NK-92 treated with Interleukin-12 subunit alpha and Interleukin-12 subunit beta, amount 100 ng/mL, for 24 hours (cell line): Measurements from ENCODE around the gene SIGLEC15.
"Not testable (repeated sequence)": the region's sequence is repeated elsewhere in the genome, so short reads cannot be mapped to it uniquely, and the experiment has no call there.

Experiments used
- DNase-seq: peaks from one replicate; lab custom pipeline; 2025; lab: John Stamatoyannopoulos, UW

The SIGLEC15 gene

DNA sequence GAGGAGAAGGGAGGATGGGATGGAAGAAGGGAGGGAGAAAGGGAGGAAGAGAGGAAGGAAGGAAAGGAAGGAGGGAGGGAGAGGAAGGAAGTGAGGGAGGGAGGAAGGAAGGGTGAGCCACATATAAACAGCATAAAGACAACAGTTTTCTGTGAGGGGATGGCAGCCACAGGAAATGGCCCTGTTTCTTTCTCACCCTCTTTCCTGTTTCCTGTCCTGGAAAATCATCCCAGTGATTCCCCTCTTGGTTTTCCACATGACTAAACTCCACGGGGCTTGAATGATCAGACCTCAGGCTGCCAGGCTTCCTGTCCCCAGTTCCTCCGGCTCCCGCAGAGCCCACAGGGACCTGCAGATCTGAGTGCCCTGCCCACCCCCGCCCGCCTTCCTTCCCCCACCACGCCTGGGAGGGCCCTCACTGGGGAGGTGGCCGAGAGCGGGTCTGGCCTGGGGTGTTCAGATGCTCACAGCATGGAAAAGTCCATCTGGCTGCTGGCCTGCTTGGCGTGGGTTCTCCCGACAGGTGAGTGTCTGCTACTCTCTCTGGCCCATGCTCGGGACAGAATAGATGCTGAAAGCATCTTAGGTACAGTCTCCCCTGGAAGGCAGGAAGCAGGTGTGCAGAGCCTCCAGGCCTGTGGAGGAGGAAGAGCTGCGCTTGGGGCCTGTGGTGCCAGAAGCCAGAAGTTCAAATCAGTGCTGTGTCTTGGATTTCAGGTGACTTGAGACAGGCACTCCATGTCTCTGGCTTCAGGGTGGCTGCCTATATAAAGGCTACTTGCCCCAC lies at the start of gene SIGLEC15:
TSS of gene SIGLEC15 (plus strand) at position 418 of the 787 bp plus-strand sequence. CDS start at position 472, 54 bp downstream.
- DNase-seq = no peak

DNA sequence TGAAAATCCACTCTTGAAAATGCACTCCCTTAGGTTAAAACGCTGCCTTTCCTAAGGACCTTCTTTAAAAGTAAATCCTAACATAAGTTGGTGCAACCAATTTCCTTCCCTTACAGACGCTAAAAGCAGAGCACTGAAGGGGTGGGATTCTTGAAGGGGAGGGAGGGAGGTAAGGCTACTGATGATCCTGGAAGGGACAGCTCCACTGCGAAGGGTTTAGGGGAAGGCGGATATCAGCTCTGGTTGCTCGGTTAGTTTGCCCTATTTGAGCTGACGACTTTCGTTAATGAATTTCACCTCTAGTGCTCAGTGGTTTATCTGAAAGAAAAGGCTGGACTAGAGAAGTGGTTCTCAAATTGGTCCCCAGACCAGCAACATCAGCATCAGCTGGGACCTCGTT lies 49.7 kb upstream of the SIGLEC15 start:
- no peak for DNase-seq

DNA sequence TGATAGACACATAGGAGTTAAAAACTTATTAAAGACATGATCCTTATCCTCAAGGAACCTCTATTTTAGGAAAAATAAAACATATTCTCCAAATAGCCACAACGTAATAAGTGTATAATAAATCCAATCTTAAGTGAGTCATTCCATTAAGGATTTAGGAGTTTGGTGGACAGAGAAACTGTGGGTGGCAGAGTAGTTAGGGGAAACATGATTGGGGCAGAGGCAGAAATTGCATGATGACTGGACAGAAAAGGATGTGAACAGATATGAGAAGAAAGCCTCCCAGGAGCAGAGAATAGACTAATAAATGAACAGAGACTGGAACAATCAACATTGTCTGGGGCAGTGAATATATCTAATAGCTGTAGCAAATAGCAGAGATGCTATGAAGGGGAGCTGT lies 48.1 kb upstream of the SIGLEC15 start:
- no peak for DNase-seq

GRCh38 chr18:45780568-45780967 lies 44.9 kb upstream of the SIGLEC15 start:
- DNase-seq = no peak

DNA sequence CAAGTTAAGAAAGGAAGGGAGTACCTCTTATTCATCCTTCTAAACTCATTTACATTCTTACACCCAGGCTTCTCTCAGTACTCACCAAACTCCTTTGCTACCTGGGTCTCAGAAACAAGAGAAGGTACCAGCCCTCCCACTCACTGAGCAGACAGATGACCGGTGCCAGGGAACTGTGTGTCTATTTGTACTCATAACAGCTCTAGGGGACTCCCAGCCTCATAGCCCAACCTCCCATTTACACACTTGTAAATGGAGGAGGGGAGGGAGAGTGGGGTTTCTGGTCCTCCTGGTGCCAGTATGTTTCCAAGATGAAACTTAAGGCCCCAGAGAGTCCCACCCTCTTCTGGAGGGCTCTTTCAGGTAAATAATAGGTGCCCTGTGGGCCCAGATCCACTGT lies 42.8 kb upstream of the SIGLEC15 start:
- no peak for DNase-seq

DNA sequence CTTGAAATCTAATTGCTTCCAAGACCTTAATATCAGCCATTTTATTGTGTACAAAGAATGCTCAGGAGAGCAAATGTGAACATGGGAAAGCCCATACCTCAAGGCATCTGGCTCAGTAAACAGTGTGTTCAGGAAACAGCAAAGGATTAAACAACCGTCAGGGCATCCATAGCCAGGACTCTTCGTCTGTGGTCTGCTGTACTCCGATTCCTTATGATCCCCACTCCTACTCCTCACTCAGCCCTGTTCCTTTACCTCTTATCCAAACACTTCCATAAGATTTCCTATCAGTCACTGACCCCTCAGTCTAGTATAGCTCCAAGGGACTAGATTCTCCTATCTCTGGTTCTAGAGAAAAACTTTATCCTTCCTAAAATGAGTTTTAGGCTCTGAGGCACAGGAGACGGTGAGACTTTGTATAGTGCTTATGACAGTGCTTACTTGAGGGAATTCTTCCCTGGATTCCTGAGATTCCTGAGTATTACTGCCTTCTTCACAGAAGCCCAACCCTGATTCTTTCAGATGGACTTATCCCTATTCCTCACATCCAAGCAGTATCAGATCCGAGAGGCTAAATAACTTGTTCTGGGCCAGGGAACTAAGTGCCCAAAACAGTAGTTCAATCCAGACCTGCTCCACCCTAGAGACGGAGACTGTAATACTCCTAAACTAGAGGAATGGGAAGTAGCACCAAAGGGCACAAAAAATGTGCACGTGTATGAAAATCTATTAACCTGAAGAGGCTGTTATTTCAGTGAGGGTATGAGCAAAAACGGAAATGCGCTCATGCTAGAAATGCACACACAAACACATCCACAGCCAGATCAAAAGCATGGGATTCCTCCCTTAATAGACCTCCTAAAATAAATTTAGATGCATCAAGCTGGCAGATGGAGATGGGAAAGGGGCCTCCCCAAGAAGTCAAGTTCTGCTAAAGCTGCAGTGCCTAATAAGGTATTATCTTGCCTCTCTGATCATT lies 42.1 kb upstream of the SIGLEC15 start:
- no peak for DNase-seq

DNA sequence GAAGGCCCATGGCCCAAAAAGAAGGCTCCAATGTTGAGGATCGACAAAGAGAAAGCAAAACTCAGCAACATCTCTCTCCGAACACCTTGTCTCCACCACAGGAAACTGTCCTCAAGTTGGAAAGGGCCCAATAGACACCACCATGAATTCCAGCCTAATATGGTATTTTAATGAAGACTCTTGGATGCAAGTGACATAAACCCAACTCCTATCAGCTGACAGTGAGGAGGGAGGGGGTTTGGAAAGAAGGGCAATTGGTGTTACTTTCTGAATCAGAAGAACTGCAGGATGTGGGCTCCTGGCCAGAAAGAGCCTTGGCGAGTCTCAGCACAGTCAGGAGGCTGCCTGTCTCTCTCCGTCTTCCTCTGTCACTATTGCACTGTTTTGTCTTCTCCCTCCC lies 40.3 kb upstream of the SIGLEC15 start:
- peak; percentile 4 for DNase-seq

DNA sequence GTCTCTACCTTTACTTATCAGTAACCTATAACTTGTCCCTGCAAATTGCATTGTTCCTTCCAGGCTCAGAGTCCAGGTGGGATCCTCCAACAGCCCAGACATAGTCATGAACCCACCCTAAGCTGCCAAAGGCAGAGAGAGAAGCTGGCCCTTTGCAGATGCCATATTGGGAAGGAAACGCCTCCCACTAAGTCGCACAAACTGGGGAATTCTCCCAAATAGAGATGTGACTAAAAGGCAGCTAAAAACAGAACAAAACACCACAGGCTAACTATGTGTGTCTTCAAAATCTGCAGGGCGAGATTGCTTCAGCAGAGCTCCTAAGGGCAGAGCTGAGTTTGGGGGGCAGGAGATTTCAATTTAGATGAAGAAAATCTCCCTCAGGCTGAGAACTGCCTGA lies 38.5 kb upstream of the SIGLEC15 start:
- DNase-seq = no peak

DNA sequence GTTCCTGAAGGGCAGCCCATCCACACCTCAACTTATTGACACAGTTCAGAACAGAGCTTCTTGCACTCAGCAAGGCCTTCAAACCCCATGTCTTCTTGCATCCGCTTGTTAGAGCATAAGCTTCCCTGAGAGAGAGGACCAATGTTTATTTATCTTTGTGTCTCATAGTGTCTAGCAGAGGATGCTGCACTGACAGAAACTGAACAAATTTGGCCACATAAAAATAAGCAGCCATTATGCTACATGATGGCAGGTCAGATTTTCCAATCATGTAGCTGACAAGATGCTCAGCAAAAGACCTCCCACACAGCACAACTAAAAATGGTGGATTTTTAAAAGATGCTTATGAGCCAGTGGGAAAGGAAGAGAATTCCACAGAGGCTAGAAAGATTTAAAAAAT lies 38.1 kb upstream of the SIGLEC15 start:
- DNase-seq = no peak

GRCh38 chr18:45788861-45789260 lies 36.6 kb upstream of the SIGLEC15 start:
- no peak for DNase-seq

DNA sequence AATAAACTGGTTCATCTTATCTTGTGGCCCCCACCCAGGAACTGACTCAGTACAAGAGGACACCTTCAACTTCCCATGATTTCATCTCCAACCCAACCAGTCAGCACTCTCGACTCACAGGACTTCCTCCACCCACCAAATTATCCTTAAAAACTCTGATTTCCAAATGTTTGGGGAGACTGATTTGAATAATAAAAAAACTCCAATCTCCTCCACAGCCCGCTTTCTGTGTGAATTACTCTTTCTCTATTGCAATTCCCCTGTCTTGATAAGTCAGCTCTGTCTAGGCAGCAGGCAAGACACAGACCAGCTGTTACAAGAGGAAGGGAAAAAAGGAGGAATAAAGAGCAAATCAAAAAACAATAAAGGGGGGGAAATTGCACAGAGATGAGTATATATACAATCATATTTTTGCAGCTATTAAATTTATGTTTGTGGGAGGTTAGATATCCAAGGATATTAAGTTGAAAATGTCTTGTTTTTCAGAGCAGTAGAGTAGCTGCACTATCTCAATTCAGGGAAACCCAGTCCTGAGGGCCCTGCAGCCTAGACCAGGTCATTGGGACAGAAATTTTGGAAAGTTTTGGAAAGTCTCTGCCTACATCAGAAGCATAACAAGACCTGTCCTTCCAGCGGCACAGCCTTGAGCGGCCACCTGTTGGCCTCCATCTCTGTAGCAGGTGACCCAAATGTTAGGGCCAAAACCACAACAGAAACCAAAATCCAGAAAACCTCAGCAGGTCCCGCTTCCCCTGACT lies 32.8 kb upstream of the SIGLEC15 start:
- no peak for DNase-seq

- no peak for DNase-seq
These were observed 32.1 kb upstream of the SIGLEC15 start for GRCh38 chr18:45793264-45793965.

DNA sequence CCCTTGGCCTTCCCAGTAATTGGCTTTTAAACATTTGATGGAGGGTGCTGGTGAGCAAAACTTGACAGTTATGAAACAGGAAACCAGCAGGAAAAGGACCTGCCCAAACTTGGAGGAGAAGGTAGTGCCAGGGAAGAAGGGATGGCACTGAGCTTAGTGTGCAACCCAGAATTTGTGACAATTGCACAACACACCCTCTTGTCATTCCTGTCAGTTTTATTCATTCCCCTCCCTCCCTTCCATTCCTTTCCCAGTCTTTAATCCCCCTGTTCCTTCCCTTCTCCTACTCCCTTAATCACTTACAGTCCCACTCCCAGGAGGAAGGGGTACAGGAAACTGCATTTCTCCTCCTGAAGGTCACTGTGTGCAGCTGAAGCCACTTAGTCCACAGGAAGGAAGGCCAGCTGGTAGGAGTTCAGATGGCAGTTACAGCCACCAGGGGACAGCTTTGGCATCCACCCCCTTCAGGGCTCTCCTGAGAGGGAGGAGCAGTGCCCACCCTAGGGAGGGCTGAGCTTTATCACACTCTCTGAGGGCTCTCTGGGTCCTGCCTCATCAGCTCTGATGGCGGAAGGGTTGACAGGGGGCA lies 24.0 kb upstream of the SIGLEC15 start:
- DNase-seq = no peak

GRCh38 chr18:45802814-45803492 lies 22.5 kb upstream of the SIGLEC15 start:
- peak; percentile 42 for DNase-seq

GRCh38 chr18:45805551-45805950 lies 19.9 kb upstream of the SIGLEC15 start:
- no peak for DNase-seq

- DNase-seq = no peak
These were observed 19.2 kb upstream of the SIGLEC15 start for GRCh38 chr18:45806226-45806625.

DNA sequence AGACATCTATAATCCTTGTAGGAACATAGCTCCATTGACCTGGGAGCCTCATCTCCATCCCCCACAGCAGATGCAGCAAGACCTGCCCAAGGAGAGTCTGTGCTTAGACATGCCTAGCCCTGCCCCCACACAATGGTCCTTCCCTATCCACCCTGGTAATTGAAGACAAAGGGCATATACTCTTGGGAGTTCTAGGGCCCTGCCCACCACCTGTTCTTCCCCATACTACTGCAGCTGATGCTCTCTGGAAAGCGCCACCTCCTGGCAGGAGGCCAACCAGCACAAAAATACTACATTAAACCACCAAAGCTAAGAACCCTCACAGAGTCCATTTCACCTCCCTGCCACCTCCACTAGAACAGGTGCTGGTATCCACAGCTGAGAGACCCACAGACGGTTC lies 18.3 kb upstream of the SIGLEC15 start:
- DNase-seq = not testable (repeated sequence)

DNA sequence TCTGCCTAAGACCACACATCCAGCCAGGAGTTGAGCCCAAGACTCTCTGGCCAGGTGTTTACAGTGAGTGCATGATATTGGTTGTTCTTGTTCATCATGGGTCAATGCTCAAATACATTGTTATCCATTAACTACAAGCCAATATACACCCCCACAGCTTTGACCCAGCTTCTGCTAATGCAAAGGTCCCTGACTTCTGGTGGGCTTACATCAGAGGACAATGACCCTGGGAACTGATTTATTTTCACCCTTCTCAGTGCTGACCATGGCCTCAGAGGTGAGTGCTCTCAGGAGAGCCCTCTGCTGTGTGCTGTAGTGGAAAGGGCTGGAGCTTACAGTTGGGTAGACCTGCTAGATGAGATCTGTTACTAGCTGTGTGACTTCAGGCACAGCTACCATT lies 10.7 kb upstream of the SIGLEC15 start:
- not testable (repeated sequence) for DNase-seq

GRCh38 chr18:45817543-45817942 lies 7.9 kb upstream of the SIGLEC15 start:
- no peak for DNase-seq

DNA sequence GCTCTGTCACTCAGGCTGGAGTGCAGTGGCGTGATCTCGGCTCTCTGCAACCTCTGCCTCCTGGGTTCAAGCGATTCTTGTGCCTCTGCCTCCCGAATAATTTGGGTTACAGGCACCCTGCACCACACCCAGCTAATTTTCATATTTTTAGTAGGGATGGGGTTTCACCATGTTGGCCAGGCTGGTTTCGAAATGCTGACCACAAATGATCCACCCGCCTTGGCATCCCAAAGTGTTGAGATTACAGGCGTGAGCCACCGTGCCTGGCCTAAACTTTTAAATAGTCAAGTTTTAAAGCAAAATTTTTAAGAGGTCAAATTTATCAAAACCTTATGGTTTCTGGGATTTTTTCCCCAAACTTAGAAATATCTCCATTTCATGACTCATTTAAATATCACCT lies 6.7 kb upstream of the SIGLEC15 start:
- not testable (repeated sequence) for DNase-seq
